ENCODE measurements around the gene PIRT.

PIRT gene

DNA sequence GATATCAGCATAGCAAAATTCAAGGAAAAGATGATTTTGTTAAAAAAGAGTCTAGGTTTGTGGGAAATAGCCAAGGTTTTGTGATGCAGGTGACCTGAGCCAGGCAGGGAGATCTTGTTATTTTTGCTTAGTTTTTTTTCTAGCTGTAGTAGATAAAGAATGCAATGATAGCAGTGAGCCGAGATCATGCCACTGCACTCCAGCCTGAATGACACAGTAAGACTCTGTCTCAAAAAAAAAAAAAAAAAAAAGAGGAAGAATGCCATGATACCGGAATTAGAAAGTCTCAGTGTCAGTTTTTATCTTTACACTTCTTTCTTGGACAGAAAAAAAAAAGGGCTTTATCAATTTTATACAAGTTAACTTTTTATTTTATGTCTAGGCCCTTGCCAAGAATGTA is 61.5 kb downstream of the PIRT start:
- no peak overlapping the region for H2AK5ac ChIP-seq (ENCODE audit: low read length)
- no peak for DNase-seq
- H3K27ac ChIP-seq (ENCODE audit: low read depth, low read length), result no peak overlapping the region
- H2BK12ac ChIP-seq (ENCODE audit: low read length), result no peak overlapping the region
- no peaks in the 10 kb centered on the region for H3K79me2 ChIP-seq (ENCODE audit: control insufficient read depth, insufficient read depth, low read length, poor library complexity)
- no peak overlapping the region for H3K23ac ChIP-seq (ENCODE audit: low read length)
- H3K14ac ChIP-seq (ENCODE audit: low read length), result no peak overlapping the region
- H2BK120ac ChIP-seq (ENCODE audit: insufficient read depth, low read length, poor library complexity), result no peak overlapping the region
- no peak overlapping the region for H4K8ac ChIP-seq (ENCODE audit: low read depth, low read length)
- no peak overlapping the region for H4K12ac ChIP-seq (ENCODE audit: low read depth, low read length)
- no peak overlapping the region for H2AFZ ChIP-seq (ENCODE audit: insufficient read depth, low read length, poor library complexity)
- WGBS (ENCODE audit: extremely low coverage, insufficient coverage, insufficient read length), result no CpG with 5 or more reads among the region's 2 CpGs
- no peaks in the 10 kb centered on the region for H3K9me3 ChIP-seq (ENCODE audit: insufficient read depth, low read depth, low read length)
- H4K91ac ChIP-seq (ENCODE audit: low read depth, low read length), result no peak overlapping the region
- H3K4ac ChIP-seq (ENCODE audit: low read depth, low read length), result no peak overlapping the region
- H3K27me3 ChIP-seq (ENCODE audit: insufficient read depth, low read length), result no peaks in the 10 kb centered on the region
- no peak overlapping the region for H3K4me2 ChIP-seq (ENCODE audit: low read length)
- H2BK5ac ChIP-seq (ENCODE audit: low read depth, low read length, poor library complexity), result no peak overlapping the region
- no peak overlapping the region for H3K4me3 ChIP-seq (ENCODE audit: low read depth, low read length)
- H3K9ac ChIP-seq (ENCODE audit: low read length), result no peak overlapping the region
- no peaks in the 10 kb centered on the region for H3K79me1 ChIP-seq (ENCODE audit: low read length)
- no peak overlapping the region for H3K18ac ChIP-seq (ENCODE audit: low read length)
- H3K4me1 ChIP-seq (ENCODE audit: control insufficient read depth in 1 of 2, insufficient read depth in 2 of 2, low read length in 2 of 2), result no peaks in the 10 kb centered on the region
- no peaks in the 10 kb centered on the region for H3K36me3 ChIP-seq (ENCODE audit: control insufficient read depth in 1 of 2, insufficient read depth in 2 of 2, low read length in 2 of 2)

GRCh38 chr17:10775740-10776356 is 62.0 kb downstream of the PIRT start:
- H2BK5ac ChIP-seq (ENCODE audit: low read depth, low read length, poor library complexity), result no peak overlapping the region
- no peak overlapping the region for H4K8ac ChIP-seq (ENCODE audit: low read depth, low read length)
- H3K9me3 ChIP-seq (ENCODE audit: insufficient read depth, low read depth, low read length), result no peaks in the 10 kb centered on the region
- H3K18ac ChIP-seq (ENCODE audit: low read length), result no peak overlapping the region
- H3K9ac ChIP-seq (ENCODE audit: low read length), result no peak overlapping the region
- H3K14ac ChIP-seq (ENCODE audit: low read length), result no peak overlapping the region
- H3K27ac ChIP-seq (ENCODE audit: low read depth, low read length), result no peak overlapping the region
- no peak overlapping the region for H3K4ac ChIP-seq (ENCODE audit: low read depth, low read length)
- no peak overlapping the region for H3K4me3 ChIP-seq (ENCODE audit: low read depth, low read length)
- no peaks in the 10 kb centered on the region for H3K27me3 ChIP-seq (ENCODE audit: insufficient read depth, low read length)
- WGBS (ENCODE audit: extremely low coverage, insufficient coverage, insufficient read length), result no CpG with 5 or more reads among the region's 5 CpGs
- no peak overlapping the region for H2AFZ ChIP-seq (ENCODE audit: insufficient read depth, low read length, poor library complexity)
- no peak overlapping the region for H2BK120ac ChIP-seq (ENCODE audit: insufficient read depth, low read length, poor library complexity)
- H3K4me1 ChIP-seq (ENCODE audit: control insufficient read depth in 1 of 2, insufficient read depth in 2 of 2, low read length in 2 of 2), result peaks cover 0 to 3% of the 10 kb centered on the region in 2 experiments
- no peaks in the 10 kb centered on the region for H3K79me1 ChIP-seq (ENCODE audit: low read length)
- no peak for DNase-seq
- no peak overlapping the region for H3K4me2 ChIP-seq (ENCODE audit: low read length)
- H2AK5ac ChIP-seq (ENCODE audit: low read length), result no peak overlapping the region
- no peak overlapping the region for H3K23ac ChIP-seq (ENCODE audit: low read length)
- no peak overlapping the region for H4K91ac ChIP-seq (ENCODE audit: low read depth, low read length)
- H4K12ac ChIP-seq (ENCODE audit: low read depth, low read length), result no peak overlapping the region
- H2BK12ac ChIP-seq (ENCODE audit: low read length), result no peak overlapping the region
- no peaks in the 10 kb centered on the region for H3K36me3 ChIP-seq (ENCODE audit: control insufficient read depth in 1 of 2, insufficient read depth in 2 of 2, low read length in 2 of 2)
- H3K79me2 ChIP-seq (ENCODE audit: control insufficient read depth, insufficient read depth, low read length, poor library complexity), result no peaks in the 10 kb centered on the region

- Histone ChIP-seq H3K4me1 (ENCODE audit: control insufficient read depth in 1 of 2, insufficient read depth in 2 of 2, low read length in 2 of 2) (peaks cover 0 to 3% of the 10 kb centered on the region in 2 experiments), H2AFZ (ENCODE audit: insufficient read depth, low read length, poor library complexity) (no peak overlapping the region)
- no CpG with 5 or more reads among the region's 4 CpGs for WGBS (ENCODE audit: extremely low coverage, insufficient coverage, insufficient read length)
These were observed 62.8 kb downstream of the PIRT start for GRCh38 chr17:10775058-10775457.

GRCh38 chr17:10773391-10773790 is 64.5 kb downstream of the PIRT start:
- H3K4me1 ChIP-seq (ENCODE audit: control insufficient read depth in 1 of 2, insufficient read depth in 2 of 2, low read length in 2 of 2), result peaks cover 0 to 3% of the 10 kb centered on the region in 2 experiments
- H3K27ac ChIP-seq (ENCODE audit: low read depth, low read length), result no peak overlapping the region
- no peak overlapping the region for H3K4ac ChIP-seq (ENCODE audit: low read depth, low read length)
- H2AFZ ChIP-seq (ENCODE audit: insufficient read depth, low read length, poor library complexity), result no peak overlapping the region
- H3K9me3 ChIP-seq (ENCODE audit: insufficient read depth, low read depth, low read length), result no peaks in the 10 kb centered on the region
- WGBS (ENCODE audit: extremely low coverage, insufficient coverage, insufficient read length), result no CpG with 5 or more reads among the region's 2 CpGs
- DNase-seq, result no peak
- H3K27me3 ChIP-seq (ENCODE audit: insufficient read depth, low read length), result no peaks in the 10 kb centered on the region
- H3K14ac ChIP-seq (ENCODE audit: low read length), result no peak overlapping the region
- no peak overlapping the region for H3K18ac ChIP-seq (ENCODE audit: low read length)
- no peak overlapping the region for H3K23ac ChIP-seq (ENCODE audit: low read length)
- no peak overlapping the region for H2BK120ac ChIP-seq (ENCODE audit: insufficient read depth, low read length, poor library complexity)
- no peak overlapping the region for H4K12ac ChIP-seq (ENCODE audit: low read depth, low read length)
- no peak overlapping the region for H4K8ac ChIP-seq (ENCODE audit: low read depth, low read length)
- no peak overlapping the region for H3K4me2 ChIP-seq (ENCODE audit: low read length)
- no peaks in the 10 kb centered on the region for H3K36me3 ChIP-seq (ENCODE audit: control insufficient read depth in 1 of 2, insufficient read depth in 2 of 2, low read length in 2 of 2)
- H3K79me1 ChIP-seq (ENCODE audit: low read length), result no peaks in the 10 kb centered on the region
- H2BK5ac ChIP-seq (ENCODE audit: low read depth, low read length, poor library complexity), result no peak overlapping the region
- no peak overlapping the region for H2BK12ac ChIP-seq (ENCODE audit: low read length)
- no peak overlapping the region for H4K91ac ChIP-seq (ENCODE audit: low read depth, low read length)
- H3K79me2 ChIP-seq (ENCODE audit: control insufficient read depth, insufficient read depth, low read length, poor library complexity), result no peaks in the 10 kb centered on the region
- no peak overlapping the region for H3K4me3 ChIP-seq (ENCODE audit: low read depth, low read length)
- H2AK5ac ChIP-seq (ENCODE audit: low read length), result no peak overlapping the region
- no peak overlapping the region for H3K9ac ChIP-seq (ENCODE audit: low read length)

More at GRCh38 chr17:10775058-10775457, 62.8 kb downstream of the PIRT start:
- Histone ChIP-seq H3K14ac (ENCODE audit: low read length) (no peak overlapping the region), H3K4ac (ENCODE audit: low read depth, low read length) (no peak overlapping the region), H3K27me3 (ENCODE audit: insufficient read depth, low read length) (no peaks in the 10 kb centered on the region), H2BK12ac (ENCODE audit: low read length) (no peak overlapping the region), H3K79me2 (ENCODE audit: control insufficient read depth, insufficient read depth, low read length, poor library complexity) (no peaks in the 10 kb centered on the region), H3K79me1 (ENCODE audit: low read length) (no peaks in the 10 kb centered on the region), H4K91ac (ENCODE audit: low read depth, low read length) (no peak overlapping the region), H2BK120ac (ENCODE audit: insufficient read depth, low read length, poor library complexity) (no peak overlapping the region), H3K18ac (ENCODE audit: low read length) (no peak overlapping the region), H4K8ac (ENCODE audit: low read depth, low read length) (no peak overlapping the region), H3K23ac (ENCODE audit: low read length) (no peak overlapping the region), H2BK5ac (ENCODE audit: low read depth, low read length, poor library complexity) (no peak overlapping the region), H3K9me3 (ENCODE audit: insufficient read depth, low read depth, low read length) (no peaks in the 10 kb centered on the region), H3K36me3 (ENCODE audit: control insufficient read depth in 1 of 2, insufficient read depth in 2 of 2, low read length in 2 of 2) (no peaks in the 10 kb centered on the region), H3K4me2 (ENCODE audit: low read length) (no peak overlapping the region), H3K9ac (ENCODE audit: low read length) (no peak overlapping the region), H4K12ac (ENCODE audit: low read depth, low read length) (no peak overlapping the region), H3K27ac (ENCODE audit: low read depth, low read length) (no peak overlapping the region), H2AK5ac (ENCODE audit: low read length) (no peak overlapping the region), H3K4me3 (ENCODE audit: low read depth, low read length) (no peak overlapping the region)
- DNase-seq, result no peak

All from trophoblast cell (in vitro differentiated cells and primary cell).